IMR-90 (cell line): ENCODE measurements around the gene RBFOX2. TPM values are rescaled to one million over a fixed set of nuclear protein-coding genes. Genes with fewer than 3 reads are reported as not detected.

Experiments used
- ATAC-seq: fragments of 200-7000 bp; cut with Tn5 transposase; 2 replicates; pipeline ENCODE4 v1.9.1; 2020; ENCODE audit warnings: low read depth, mild to moderate bottlenecking, moderate library complexity
- BruUV-seq: library from RNA; stranded (reverse); fragments of 400-500 nt; replicated peaks from 2 replicates; lab custom pipeline; 2021; lab: Mats Ljungman, UMichigan
- CTCF ChIA-PET: fragments of 300-600 bp; formaldehyde crosslinking; extraction: SDS; loops from one replicate; lab custom pipeline; 2021; ENCODE audit warnings: antibody characterized with exemption; lab: Yijun Ruan, JAX
- POLR2A ChIA-PET: fragments of 300-600 bp; sonication (Branson Sonifier 250); formaldehyde crosslinking; loops from one replicate; lab custom pipeline; 2022; ENCODE audit warnings: antibody characterized with exemption; ENCODE audit not compliant: unreplicated experiment; lab: Charles Lee
- DNase-seq: peaks from one replicate; pipeline ENCODE4 v3.0.0; 2013
- H2AFZ ChIP-seq: replicated peaks from 2 replicates; pipeline ENCODE3; 2013; ENCODE audit warnings: low read length, mild to moderate bottlenecking; ENCODE audit not compliant: poor library complexity
- H2AK5ac ChIP-seq: 2 replicates; pipeline ENCODE4 v1.6.1; 2013; ENCODE audit warnings: low read depth, low read length, inconsistent platforms
- H2AK9ac ChIP-seq: replicated peaks from 2 replicates; pipeline ENCODE3; 2013; ENCODE audit warnings: mild to moderate bottlenecking, low read depth, low read length, moderate library complexity; ENCODE audit not compliant: poor library complexity
- H2BK120ac ChIP-seq: 2 replicates; pipeline ENCODE4 v1.6.1; 2013; ENCODE audit warnings: low read depth, low read length, inconsistent platforms
- H2BK15ac ChIP-seq: 3 replicates; pipeline ENCODE4 v1.6.1; 2013; ENCODE audit warnings: low read depth, low read length, inconsistent platforms
- H2BK20ac ChIP-seq: 2 replicates; pipeline ENCODE4 v1.6.1; 2013; ENCODE audit warnings: low read depth, mild to moderate bottlenecking, inconsistent platforms, low read length, moderate library complexity
- H2BK5ac ChIP-seq: 2 replicates; pipeline ENCODE4 v1.6.1; 2013; ENCODE audit warnings: mild to moderate bottlenecking, low read depth, low read length, inconsistent platforms; ENCODE audit not compliant: poor library complexity, severe bottlenecking
- H3K14ac ChIP-seq: replicated peaks from 2 replicates; pipeline ENCODE4 v1.6.1; 2013; ENCODE audit warnings: low read depth, low read length, inconsistent platforms
- H3K18ac ChIP-seq: 2 replicates; pipeline ENCODE4 v1.6.1; 2013; ENCODE audit warnings: low read depth, low read length, control low read depth
- H3K23ac ChIP-seq: 2 replicates; pipeline ENCODE4 v1.6.1; 2013; ENCODE audit warnings: low read depth, low read length, inconsistent platforms
- H3K27ac ChIP-seq: 2 replicates; pipeline ENCODE4 v1.5.1; 2013; ENCODE audit warnings: mild to moderate bottlenecking, control low read depth, low read length; ENCODE audit not compliant: insufficient read depth
- H3K27me3 ChIP-seq: 2 replicates; pipeline ENCODE4 v1.6.1; 2013; ENCODE audit warnings: low read length; ENCODE audit not compliant: control insufficient read depth, insufficient read depth
- H3K36me3 ChIP-seq: 2 replicates; pipeline ENCODE4 v1.6.1; 2013; ENCODE audit warnings: low read length, mixed read lengths; ENCODE audit not compliant: control insufficient read depth, insufficient read depth
- H3K4ac ChIP-seq: 2 replicates; pipeline ENCODE4 v1.6.1; 2013; ENCODE audit warnings: low read depth, low read length, inconsistent platforms
- H3K4me1 ChIP-seq: 2 replicates; pipeline ENCODE4 v1.6.1; 2013; ENCODE audit warnings: low read length, mixed read lengths; ENCODE audit not compliant: control insufficient read depth, insufficient read depth
- H3K4me2 ChIP-seq: 2 replicates; pipeline ENCODE4 v1.6.1; 2013; ENCODE audit warnings: low read depth, mild to moderate bottlenecking, control low read depth, low read length, moderate library complexity
- H3K4me3 ChIP-seq: 2 replicates; pipeline ENCODE4 v1.5.1; 2013; ENCODE audit warnings: low read depth, mild to moderate bottlenecking, control low read depth, low read length, moderate library complexity; ENCODE audit not compliant: insufficient read depth
- H3K56ac ChIP-seq: 2 replicates; pipeline ENCODE4 v1.6.1; 2013; ENCODE audit warnings: low read length, inconsistent platforms; ENCODE audit not compliant: insufficient read depth; ENCODE audit errors: extremely low read depth
- H3K79me1 ChIP-seq, 2 experiments: 2 replicates each; pipeline ENCODE4 v1.6.1; 2013; ENCODE audit warnings: low read length in 2 of 2, inconsistent platforms in 1 of 2, low read depth in 1 of 2
- H3K9ac ChIP-seq: 2 replicates; pipeline ENCODE4 v1.6.1; 2013; ENCODE audit warnings: low read depth, low read length, control low read depth
- H3K9me1 ChIP-seq: 2 replicates; pipeline ENCODE4 v1.6.1; 2013; ENCODE audit warnings: low read length, inconsistent platforms; ENCODE audit not compliant: insufficient read depth
- H3K9me3 ChIP-seq: 2 replicates; pipeline ENCODE4 v1.6.1; 2013; ENCODE audit warnings: low read length; ENCODE audit not compliant: control insufficient read depth, insufficient read depth
- H4K20me1 ChIP-seq: 2 replicates; pipeline ENCODE4 v1.6.1; 2013; ENCODE audit warnings: low read length, inconsistent platforms; ENCODE audit not compliant: insufficient read depth
- H4K5ac ChIP-seq: 2 replicates; pipeline ENCODE4 v1.6.1; 2013; ENCODE audit warnings: mild to moderate bottlenecking, low read depth, low read length, control low read depth
- H4K8ac ChIP-seq, 2 experiments: 2 replicates each; pipeline ENCODE4 v1.6.1; 2013; ENCODE audit warnings: low read depth in 2 of 2, low read length in 2 of 2, control low read depth in 1 of 2, inconsistent platforms in 1 of 2
- H4K91ac ChIP-seq: 2 replicates; pipeline ENCODE4 v1.6.1; 2013; ENCODE audit warnings: low read depth, low read length, inconsistent platforms; ENCODE audit not compliant: insufficient read depth
- CHD1 ChIP-seq: IDR thresholded peaks from 2 replicates; pipeline ENCODE4 v1.6.1; 2012; ENCODE audit warnings: low read depth, low read length, improper control_type of control experiment
- FOS ChIP-seq: fragments of 150-350 bp; IDR thresholded peaks from 2 replicates; pipeline ENCODE4 v1.6.1; 2016; ENCODE audit warnings: low read depth, low read length
- WGBS, 2 experiments: methylation state at CpG; one replicate each; pipeline versions ENCODE4 v1.1.5 to v1.1.7; 2013; ENCODE audit warnings: missing lambda C conversion rate in 2 of 2; ENCODE audit not compliant: insufficient read length in 1 of 2; ENCODE audit errors: extremely low coverage in 2 of 2; 5-methylcytosine and 5-hydroxymethylcytosine counted together
- dilution Hi-C: fragments of 300-500 bp; cut with HindIII; formaldehyde crosslinking; loops from one replicate; pipeline ENCODE4 v1.14.3; 2018; ENCODE audit warnings: low sequenced_read_pairs; ENCODE audit not compliant: unreplicated experiment
- in situ Hi-C: fragments of 300-500 bp; cut with MboI; formaldehyde crosslinking; loops from 3 replicates; pipeline ENCODE4 v1.14.3; 2019; ENCODE audit warnings: low sequenced_read_pairs, inconsistent platforms, mixed read lengths
- intact Hi-C: fragments of 100-400 bp; cut with micrococcal nuclease; formaldehyde crosslinking; loops from 2 replicates; pipeline ENCODE4 v1.10.0; 2022
- polyA plus RNA-seq, 3 experiments: library from polyadenylated mRNA; depleted of rRNA; stranded (reverse); fragments of >200 nt; gene quantifications; 2 replicates each; pipeline ENCODE4 v1.2.3, GENCODE V29; 2012; ENCODE audit warnings: low replicate concordance in 1 of 3
- total RNA-seq: library from RNA; depleted of rRNA; stranded (reverse); fragments of >200 nt; gene quantifications from 2 replicates; pipeline ENCODE4 v1.2.3, GENCODE V29; 2012

The RBFOX2 gene
- total and polyA plus RNA-seq, 2 of the 4 experiments (the other 2 are of a cell fraction) = 146 to 178 TPM

- no peak overlapping the region for H2AFZ ChIP-seq
- peak overlapping the region; percentile 72 for H2BK120ac ChIP-seq
- H3K4me3 ChIP-seq = no peak overlapping the region
- peak overlapping the region; percentile 53 for H3K56ac ChIP-seq
- no peaks in the 10 kb centered on the region for H3K27me3 ChIP-seq
- POLR2A ChIA-PET = no interaction called here
- 0 out of 2 replicates have a peak overlapping the region, but pooled peaks have one; percentile 15 for H3K14ac ChIP-seq
- WGBS, 2 experiments = no CpG with 5 or more reads among the region's 4 CpGs
- peak overlapping the region; percentile 74 for H2BK5ac ChIP-seq
- H4K5ac ChIP-seq = peak overlapping the region; percentile 91
- H3K9me3 ChIP-seq = no peaks in the 10 kb centered on the region
- H2AK5ac ChIP-seq = peak overlapping the region; percentile 31; the same call in 1 of the 2 replicates
- H4K91ac ChIP-seq = peak overlapping the region; percentile 54; the same call in 1 of the 2 replicates
- peaks cover 11% of the 10 kb centered on the region; the same call in 1 of the 2 replicates for H4K20me1 ChIP-seq
- H3K27ac ChIP-seq = peak overlapping the region; percentile 98
- H3K4me1 ChIP-seq = peaks cover 28% of the 10 kb centered on the region
- H3K18ac ChIP-seq = peak overlapping the region; percentile 94
- in situ Hi-C loops (loop anchor here (5.0 kb wide), 1 partner anchor 375 kb away; no protein-coding TSS in a partner anchor), dilution Hi-C loops (no loop called here), intact Hi-C loops (loop anchor here (2.0 kb wide), 2 partner anchors 90 to 118 kb away; no protein-coding TSS in a partner anchor)
- peak overlapping the region; percentile 58; the same call in 1 of the 2 replicates for H2BK20ac ChIP-seq
- CTCF ChIA-PET = interaction anchor here (0.7 kb wide), 1 partner anchor 165 kb away, joined by 3 read pairs; no protein-coding TSS in a partner anchor
- H2AK9ac ChIP-seq = no peak overlapping the region
- ATAC-seq (peak; percentile 70), DNase-seq (peak; percentile 80)
- H3K9me1 ChIP-seq = peaks cover 20% of the 10 kb centered on the region
- H3K9ac ChIP-seq = peak overlapping the region; percentile 62
- no TSS peak for BruUV-seq
- peak overlapping the region; percentile 46; the same call in 1 of the 3 replicates for H2BK15ac ChIP-seq
- H3K79me1 ChIP-seq = peaks cover 14 to 63% of the 10 kb centered on the region in 2 experiments
- H3K4ac ChIP-seq = peak overlapping the region; percentile 43; the same call in 1 of the 2 replicates
- peak overlapping the region; percentile 9 for H3K23ac ChIP-seq
- H3K36me3 ChIP-seq = peaks cover 25% of the 10 kb centered on the region
- peak overlapping the region; percentile 62 for H3K4me2 ChIP-seq
- peak overlapping the region; percentile 38 to 41; a peak in 2 of 4 replicates for H4K8ac ChIP-seq
- TF ChIP-seq FOS = peak; percentile 47; the same call in 1 of the 2 replicates
- no peak for TF ChIP-seq CHD1
These were observed 281.5 kb downstream of the RBFOX2 start for GRCh38 chr22:35746946-35747703.
